HG02759 (cell line): ENCODE results near the gene SYNGR3.
"Not testable (repeated sequence)": the region's sequence is repeated elsewhere in the genome, so short reads cannot be mapped to it uniquely, and the experiment has no call there.

Experiments
- ATAC-seq: cut with Tn5 transposase; IDR thresholded peaks from one replicate; pipeline ENCODE4 v1.9.1; 2021; ENCODE audit warnings: mild to moderate bottlenecking, moderate library complexity; ENCODE audit not compliant: unreplicated experiment

Gene SYNGR3

DNA sequence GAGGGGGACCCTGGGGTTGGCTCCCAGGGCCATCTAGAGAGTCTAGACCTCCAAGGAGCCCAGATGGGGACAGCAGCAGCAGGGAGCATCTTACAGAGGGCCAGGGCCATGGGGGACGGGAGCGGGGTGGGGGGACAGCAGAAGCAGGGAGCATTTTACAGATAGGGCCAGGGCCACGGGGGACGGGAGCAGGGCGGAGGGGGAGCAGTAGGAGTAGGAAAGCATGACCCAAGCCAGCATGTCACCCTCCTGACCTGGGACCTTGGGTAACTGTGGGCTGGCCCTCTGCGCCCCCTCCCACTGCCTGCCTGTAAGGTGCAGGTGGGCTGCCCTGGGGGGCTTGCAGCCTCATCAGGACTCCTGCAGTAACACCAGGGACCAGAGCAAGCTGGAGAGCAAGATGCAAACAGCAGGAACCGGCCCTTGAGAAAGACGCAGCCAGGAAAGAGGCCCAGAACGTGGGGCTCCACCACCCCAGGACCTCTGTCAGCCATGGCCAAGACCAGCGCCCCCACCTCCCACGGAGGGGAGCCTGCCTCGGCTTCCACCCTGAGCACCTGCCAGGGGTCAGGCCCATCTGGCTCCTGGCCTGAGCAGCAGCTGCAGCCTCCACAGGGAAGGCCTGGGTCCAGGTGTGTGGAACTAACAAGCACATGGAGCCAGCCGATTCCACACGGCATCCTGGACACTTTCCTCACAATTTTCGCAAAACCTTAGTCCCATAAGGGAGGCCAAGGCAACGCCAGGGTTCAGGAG lies 17.5 kb downstream of the SYNGR3 start:
- no peak for ATAC-seq

- ATAC-seq = no peak
Measured at GRCh38 chr16:2008009-2008526, 18.3 kb downstream of the SYNGR3 start.

GRCh38 chr16:2008631-2009163 lies 18.9 kb downstream of the SYNGR3 start:
- no peak for ATAC-seq

- peak; percentile 31 for ATAC-seq
Measured at GRCh38 chr16:2009164-2009711, 19.5 kb downstream of the SYNGR3 start.

GRCh38 chr16:2009791-2010510 lies 20.2 kb downstream of the SYNGR3 start, which contains the start of gene ZNF598:
Gene ZNF598 (minus strand): TSS chr16:2009821.
- ATAC-seq = peak; percentile 89

GRCh38 chr16:2011726-2012125 lies 22.0 kb downstream of the SYNGR3 start:
- not testable (repeated sequence) for ATAC-seq

- ATAC-seq = no peak
Measured at GRCh38 chr16:2013527-2013926, 23.8 kb downstream of the SYNGR3 start.

DNA sequence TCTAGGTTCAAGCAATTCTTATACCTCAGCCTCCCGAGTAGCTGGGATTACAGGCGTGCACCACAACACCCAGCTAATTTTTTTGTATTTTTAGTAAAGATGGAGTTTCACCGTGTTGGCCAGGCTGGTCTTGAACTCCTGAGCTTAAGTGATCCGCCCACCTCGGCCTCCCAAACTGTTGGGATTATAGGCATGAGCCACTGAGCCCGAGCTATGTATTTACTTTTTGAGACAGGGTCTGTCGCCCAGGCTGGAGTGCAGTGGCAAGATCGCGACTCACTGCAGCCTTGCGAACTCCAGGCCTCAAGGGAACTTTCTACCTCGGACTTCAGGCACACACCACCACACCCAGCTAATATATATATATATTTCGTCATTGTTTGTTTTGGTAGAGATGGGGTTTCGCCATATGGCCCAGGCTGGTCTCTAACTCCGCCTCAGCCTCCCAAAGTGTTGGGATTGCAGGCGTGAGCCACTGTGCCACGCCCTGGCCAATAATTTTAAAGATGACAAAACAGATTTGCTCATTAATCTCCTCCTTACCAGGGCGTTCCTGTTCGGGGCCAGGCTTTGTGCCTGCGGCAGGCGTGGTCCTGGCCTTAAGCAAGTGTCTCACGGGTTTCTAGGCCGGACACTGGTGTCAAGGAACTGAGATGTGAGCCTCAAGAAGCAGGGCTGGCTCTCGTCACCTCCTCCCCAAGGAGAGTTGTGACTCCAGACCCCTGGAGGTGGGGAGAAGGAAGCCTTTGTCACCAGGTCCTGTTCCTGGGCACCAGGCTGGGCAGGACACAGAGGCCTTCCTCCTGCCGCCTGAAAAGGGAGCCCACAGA lies 25.6 kb downstream of the SYNGR3 start:
- no peak for ATAC-seq

DNA sequence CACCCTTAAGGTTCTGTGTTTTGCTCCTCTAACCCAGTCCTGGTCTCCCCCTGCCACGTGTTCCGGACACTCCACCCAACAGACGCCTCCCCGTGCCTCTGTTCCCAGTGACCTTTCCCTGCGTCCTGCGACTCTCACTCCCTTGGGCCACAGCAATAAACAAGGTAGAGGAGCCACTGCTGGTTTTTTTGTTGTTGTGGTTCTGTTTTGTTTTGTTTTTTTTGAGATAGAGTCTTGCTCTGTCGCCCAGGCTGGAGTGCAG lies 26.1 kb downstream of the SYNGR3 start:
- ATAC-seq = no peak

DNA sequence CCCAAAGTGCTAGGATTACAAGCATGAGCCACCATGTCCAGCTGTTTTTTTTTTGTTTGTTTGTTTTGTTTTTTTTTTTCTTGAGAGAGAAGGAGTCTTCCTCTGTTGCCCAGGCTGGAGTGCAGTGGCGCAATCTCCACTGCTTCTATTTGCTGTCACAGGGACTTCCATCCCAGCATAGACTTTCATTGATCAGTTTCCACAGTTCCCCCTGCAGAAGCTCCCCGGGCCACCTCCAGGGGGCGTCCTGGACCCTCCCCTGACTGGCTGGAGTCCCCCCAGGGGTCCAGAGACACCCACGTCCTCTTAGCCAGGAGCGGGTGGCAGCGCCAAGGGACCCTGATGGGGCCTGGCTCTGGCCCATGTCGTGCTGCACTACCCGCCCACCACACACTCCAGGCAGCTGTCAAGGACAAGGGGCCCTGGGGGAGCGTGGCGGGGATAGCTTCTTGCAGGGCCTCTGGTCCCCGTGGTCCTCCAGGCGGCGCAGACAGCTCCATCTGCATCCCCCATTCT lies 26.7 kb downstream of the SYNGR3 start:
- no peak for ATAC-seq

DNA sequence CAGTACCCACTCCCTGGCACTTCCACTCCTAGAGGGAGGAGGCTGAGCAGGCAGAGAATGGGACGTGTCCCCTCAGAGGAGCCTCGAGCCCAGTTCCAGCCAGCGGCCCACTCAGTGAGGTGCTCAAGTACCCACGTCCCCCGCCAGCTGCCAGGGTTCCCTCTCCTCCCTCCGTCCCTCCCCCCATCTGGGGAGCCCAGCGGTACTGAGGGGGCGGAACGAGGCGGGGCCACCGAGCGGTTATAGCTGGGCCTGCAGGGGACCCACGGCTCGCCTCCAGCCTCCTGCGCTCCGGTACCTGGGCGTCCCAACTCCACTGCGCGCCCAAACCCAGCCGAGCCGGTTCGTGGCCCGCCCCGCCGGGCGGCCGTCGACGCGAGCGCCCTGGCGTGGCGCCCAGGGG lies 29.7 kb downstream of the SYNGR3 start, which contains the start of gene NPW:
Gene NPW (plus strand): TSS at position 268 of the 403 bp plus-strand sequence.
- ATAC-seq = no peak

- ATAC-seq = no peak
Measured at GRCh38 chr16:2019921-2020831, 30.4 kb downstream of the SYNGR3 start.

GRCh38 chr16:2022723-2023091 lies 32.9 kb downstream of the SYNGR3 start:
- no peak for ATAC-seq

DNA sequence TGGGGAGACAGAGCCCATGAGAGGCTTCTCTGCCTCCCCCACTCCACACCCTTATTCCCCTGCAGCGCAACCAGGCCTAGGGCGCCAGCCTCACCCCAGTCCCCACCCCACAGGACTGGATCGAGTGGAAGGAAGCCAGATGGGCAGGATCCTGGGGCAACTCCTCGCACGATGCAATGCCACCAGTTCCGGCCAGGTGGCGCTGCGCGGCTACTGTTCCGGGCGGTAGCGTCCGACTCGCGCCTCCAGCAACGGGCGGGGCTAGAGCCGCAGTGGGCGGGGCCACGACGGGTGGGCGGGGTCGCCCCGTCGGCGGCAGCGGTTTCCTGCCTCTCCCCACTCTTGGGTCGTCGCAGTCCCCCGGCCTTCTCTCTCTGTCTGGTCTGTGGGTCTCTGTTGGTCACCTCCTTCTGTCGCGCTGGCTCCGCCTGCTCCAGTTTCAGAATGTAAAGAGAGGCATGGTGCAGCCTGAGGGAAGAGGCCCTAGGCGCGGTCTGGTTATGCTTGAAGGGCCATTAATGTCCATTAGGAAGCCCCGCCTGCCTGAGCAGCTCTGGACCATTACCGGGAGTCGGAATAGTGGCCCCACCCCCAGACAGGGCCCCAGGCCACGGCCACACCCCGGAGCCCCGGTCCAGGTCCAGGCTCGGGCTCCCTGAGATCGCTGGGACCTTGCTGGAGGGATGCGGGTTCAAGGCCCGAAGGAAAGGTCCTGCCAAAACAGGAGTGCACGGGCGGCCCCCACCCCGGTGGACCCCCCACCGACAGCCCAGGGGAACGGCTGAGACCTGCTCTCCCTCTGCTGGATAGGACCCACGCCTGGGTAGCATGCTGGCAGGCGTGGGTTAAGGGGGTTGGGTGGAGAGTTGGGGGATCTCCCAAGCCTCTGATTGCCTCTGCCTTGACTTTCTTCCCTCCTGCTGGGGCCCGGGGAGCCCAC lies 33.6 kb downstream of the SYNGR3 start:
- ATAC-seq = peak; percentile 81

DNA sequence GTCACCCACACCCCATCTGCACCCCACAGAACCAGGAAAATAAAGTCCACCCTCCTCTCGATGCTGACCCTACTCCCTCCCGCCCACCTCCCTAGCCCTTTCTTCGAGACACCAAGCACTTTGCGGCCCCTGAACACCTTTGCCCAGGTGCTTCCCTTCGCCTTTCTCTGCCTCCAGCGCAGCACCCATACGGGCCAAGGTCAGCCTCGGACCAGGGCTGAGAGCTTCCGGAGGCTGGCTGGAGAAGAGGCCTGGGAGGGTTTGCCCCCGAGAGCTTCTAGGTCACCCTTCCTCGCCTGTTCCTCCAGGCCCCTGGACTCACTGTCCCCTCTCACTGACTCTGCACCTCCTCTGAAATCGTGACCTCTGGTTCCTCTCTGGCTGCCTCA lies 34.3 kb downstream of the SYNGR3 start:
- ATAC-seq = no peak

- no peak for ATAC-seq
Measured at GRCh38 chr16:2025251-2025650, 35.5 kb downstream of the SYNGR3 start.

- ATAC-seq = no peak
Measured at GRCh38 chr16:2025878-2026460, 36.2 kb downstream of the SYNGR3 start.

GRCh38 chr16:2026461-2027023 lies 36.8 kb downstream of the SYNGR3 start, which contains the start of gene NHERF2:
Gene NHERF2 (plus strand): TSS chr16:2026902. CDS start chr16:2027006, 104 bp downstream.
- ATAC-seq = no peak
